ENCODE measurements around the gene BCR.
A peak's percentile ranks its signal among the peaks of the same experiment; 100 is the strongest.

Gene BCR

GRCh38 chr22:23222033-23222792 is 41.9 kb downstream of the BCR start:
- peak in 1 of 2 experiments; percentile 62 for DNase-seq (ENCODE audit: low read depth in 1 of 2, low spot score in 1 of 2)
- Histone ChIP-seq H3K4me3 (replicated peaks; ENCODE audit: insufficient read depth, low read length) (no peak overlapping the region), H3K27me3 (ENCODE audit: insufficient read depth, poor library complexity, severe bottlenecking) (no peaks in the 10 kb centered on the region), H3K27ac (replicated peaks) (peak overlapping the region; percentile 20)
- TF ChIP-seq SPI1 (IDR thresholded peaks at IDR 0.05; ENCODE audit: borderline replicate concordance, low read depth) = peak; percentile 76
- TF ChIP-seq CTCF (IDR thresholded peaks at IDR 0.05; ENCODE audit: insufficient read depth, low read length) = no peak

GRCh38 chr22:23222793-23223568 is 42.7 kb downstream of the BCR start:
- peak overlapping the region; percentile 20; the same call in 1 of the 2 replicates for H3K27ac ChIP-seq (replicated peaks)
- H3K27me3 ChIP-seq (ENCODE audit: insufficient read depth, poor library complexity, severe bottlenecking) = no peaks in the 10 kb centered on the region
- TF ChIP-seq, protein P1, sequence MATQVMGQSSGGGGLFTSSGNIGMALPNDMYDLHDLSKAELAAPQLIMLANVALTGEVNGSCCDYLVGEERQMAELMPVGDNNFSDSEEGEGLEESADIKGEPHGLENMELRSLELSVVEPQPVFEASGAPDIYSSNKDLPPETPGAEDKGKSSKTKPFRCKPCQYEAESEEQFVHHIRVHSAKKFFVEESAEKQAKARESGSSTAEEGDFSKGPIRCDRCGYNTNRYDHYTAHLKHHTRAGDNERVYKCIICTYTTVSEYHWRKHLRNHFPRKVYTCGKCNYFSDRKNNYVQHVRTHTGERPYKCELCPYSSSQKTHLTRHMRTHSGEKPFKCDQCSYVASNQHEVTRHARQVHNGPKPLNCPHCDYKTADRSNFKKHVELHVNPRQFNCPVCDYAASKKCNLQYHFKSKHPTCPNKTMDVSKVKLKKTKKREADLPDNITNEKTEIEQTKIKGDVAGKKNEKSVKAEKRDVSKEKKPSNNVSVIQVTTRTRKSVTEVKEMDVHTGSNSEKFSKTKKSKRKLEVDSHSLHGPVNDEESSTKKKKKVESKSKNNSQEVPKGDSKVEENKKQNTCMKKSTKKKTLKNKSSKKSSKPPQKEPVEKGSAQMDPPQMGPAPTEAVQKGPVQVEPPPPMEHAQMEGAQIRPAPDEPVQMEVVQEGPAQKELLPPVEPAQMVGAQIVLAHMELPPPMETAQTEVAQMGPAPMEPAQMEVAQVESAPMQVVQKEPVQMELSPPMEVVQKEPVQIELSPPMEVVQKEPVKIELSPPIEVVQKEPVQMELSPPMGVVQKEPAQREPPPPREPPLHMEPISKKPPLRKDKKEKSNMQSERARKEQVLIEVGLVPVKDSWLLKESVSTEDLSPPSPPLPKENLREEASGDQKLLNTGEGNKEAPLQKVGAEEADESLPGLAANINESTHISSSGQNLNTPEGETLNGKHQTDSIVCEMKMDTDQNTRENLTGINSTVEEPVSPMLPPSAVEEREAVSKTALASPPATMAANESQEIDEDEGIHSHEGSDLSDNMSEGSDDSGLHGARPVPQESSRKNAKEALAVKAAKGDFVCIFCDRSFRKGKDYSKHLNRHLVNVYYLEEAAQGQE (IDR thresholded peaks at IDR 0.05; ENCODE audit: insufficient replicate concordance, low read depth) = no peak
- no peak for TF ChIP-seq SPI1 (IDR thresholded peaks at IDR 0.05; ENCODE audit: borderline replicate concordance, low read depth)
- no peak for TF ChIP-seq CTCF (IDR thresholded peaks at IDR 0.05; ENCODE audit: insufficient read depth, low read length)
- TF ChIP-seq POLR2AphosphoS5 (IDR thresholded peaks at IDR 0.05; ENCODE audit: low read depth) = no peak
- TF ChIP-seq GABPA (IDR thresholded peaks at IDR 0.05; ENCODE audit: low read depth) = no peak
- no peak overlapping the region for H3K4me3 ChIP-seq (replicated peaks; ENCODE audit: insufficient read depth, low read length)
- no peak for DNase-seq (ENCODE audit: low read depth in 1 of 2, low spot score in 1 of 2)

DNA sequence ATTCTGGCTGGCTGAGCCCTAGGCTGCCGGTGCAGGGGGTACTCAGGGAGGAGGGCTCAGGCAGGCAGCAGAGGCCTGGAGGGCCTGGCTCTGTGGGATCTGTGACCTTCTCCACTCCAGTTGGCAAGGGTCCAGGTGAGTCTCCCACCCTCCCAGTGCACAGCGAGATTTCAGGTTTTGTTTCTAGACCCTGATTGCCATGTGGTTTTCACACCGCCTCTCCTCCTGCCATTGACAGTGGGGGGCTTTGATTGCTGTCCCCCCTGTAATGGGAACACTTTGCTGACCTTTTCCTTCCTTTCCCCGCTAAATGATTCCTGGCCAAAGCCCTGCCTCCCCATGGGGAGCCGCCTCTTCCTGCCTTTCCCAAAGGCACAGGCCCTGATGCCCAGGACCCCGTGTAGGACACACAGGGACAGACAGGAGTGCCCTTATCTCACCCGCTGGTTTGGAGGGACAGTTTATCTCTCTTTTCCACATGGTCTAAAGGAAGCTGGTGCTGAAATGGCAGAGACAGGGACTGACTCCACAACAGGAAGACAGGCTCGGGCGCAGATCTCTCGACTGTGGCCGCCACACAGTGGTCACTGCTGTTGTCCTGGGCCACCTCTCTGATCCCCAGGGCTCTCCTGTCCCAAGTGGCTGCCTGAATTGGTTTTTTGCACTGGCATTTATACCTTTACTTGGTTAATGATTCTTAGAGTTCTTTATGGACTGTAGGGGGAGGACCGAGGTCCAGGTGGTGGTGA is 43.4 kb downstream of the BCR start:
- no peaks in the 10 kb centered on the region for H3K27me3 ChIP-seq (ENCODE audit: insufficient read depth, poor library complexity, severe bottlenecking)
- H3K4me3 ChIP-seq (replicated peaks; ENCODE audit: insufficient read depth, low read length) = no peak overlapping the region
- H3K27ac ChIP-seq (replicated peaks) = no peak overlapping the region
- TF ChIP-seq CTCF (IDR thresholded peaks at IDR 0.05; ENCODE audit: insufficient read depth, low read length) = no peak
- TF ChIP-seq SPI1 (IDR thresholded peaks at IDR 0.05; ENCODE audit: borderline replicate concordance, low read depth) = no peak
- TF ChIP-seq GABPA (IDR thresholded peaks at IDR 0.05; ENCODE audit: low read depth) = no peak
- TF ChIP-seq, protein P1 (IDR thresholded peaks at IDR 0.05; ENCODE audit: insufficient replicate concordance, low read depth) = no peak
- TF ChIP-seq POLR2AphosphoS5 (IDR thresholded peaks at IDR 0.05; ENCODE audit: low read depth) = no peak
- DNase-seq (ENCODE audit: low read depth in 1 of 2, low spot score in 1 of 2) = no peak
